Measurements from ENCODE around the gene NOL7.

DNA sequence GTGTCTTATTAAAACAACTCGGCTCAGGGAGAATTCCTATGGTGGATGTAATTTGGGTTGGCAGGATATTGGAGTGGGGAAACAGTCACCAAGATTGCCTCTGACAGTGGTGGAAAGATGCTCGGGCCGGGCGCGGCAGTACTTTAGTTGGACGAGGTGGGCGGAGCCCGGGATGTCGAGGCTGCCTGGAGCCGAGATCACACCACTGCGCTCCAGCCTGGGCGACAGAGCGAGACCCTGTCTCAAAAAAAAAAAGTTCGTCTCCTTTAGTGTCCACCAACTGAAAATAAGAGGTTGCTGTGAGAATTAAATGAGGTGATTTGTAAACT lies 621 bp downstream of the NOL7 start:
- TF ChIP-seq CTCF (IDR thresholded peaks at IDR 0.05; ENCODE audit: low read depth, low read length, poor library complexity, severe bottlenecking): no peak
- no peak for TF ChIP-seq EZH2phosphoT487 (IDR thresholded peaks at IDR 0.05; ENCODE audit: borderline replicate concordance, low read length)
